Right forelimb (tissue), 1 donor: Measurements from ENCODE around the gene CDK12.
"Not testable (repeated sequence)": the region's sequence is repeated elsewhere in the genome, so short reads cannot be mapped to it uniquely, and the experiment has no call there.

Experiments used
- DNase-seq: peaks from one replicate; pipeline ENCODE4 v3.0.0-alpha.2; 2018

CDK12 gene

GRCh38 chr17:39508987-39509386, 47.7 kb downstream of the CDK12 start:
- DNase-seq: no peak

- DNase-seq: no peak
Measured at GRCh38 chr17:39513309-39513708, 52.0 kb downstream of the CDK12 start.

DNA sequence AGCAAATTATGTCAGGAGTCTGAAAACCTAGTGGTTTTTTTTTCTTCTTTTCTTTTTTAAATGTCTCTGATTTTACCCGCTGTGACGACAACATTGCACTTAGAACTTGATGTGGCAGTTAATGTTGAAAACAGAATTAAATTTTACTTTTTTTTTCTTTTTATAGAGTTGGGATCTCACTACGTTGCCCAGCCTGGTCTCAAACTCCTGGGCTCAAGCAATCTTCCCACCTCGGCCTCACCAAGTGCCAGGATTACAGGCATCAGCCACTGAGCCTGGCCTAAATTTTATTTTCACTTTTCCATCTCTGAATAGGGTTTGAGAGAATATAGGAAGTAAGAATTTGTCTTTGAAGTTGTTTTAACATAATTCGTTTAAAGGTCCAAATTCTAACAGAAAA, 52.6 kb downstream of the CDK12 start:
- DNase-seq: no peak

DNA sequence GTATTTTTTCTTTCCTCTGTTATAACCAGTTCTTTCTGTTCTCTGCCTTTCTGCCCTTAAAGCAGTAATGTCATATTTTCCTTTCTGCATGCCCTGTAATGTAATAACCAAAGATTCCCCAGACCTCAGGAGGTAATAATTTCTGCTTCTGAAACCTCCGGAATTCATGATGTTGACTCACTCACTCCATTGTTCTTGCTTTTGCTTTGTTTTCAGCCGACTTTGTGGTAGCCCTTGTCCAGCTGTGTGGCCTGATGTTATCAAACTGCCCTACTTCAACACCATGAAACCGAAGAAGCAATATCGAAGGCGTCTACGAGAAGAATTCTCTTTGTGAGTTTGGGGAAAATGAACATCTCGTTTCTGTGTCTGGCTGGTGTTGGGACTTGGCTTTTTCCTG, 55.9 kb downstream of the CDK12 start:
- no peak for DNase-seq

DNA sequence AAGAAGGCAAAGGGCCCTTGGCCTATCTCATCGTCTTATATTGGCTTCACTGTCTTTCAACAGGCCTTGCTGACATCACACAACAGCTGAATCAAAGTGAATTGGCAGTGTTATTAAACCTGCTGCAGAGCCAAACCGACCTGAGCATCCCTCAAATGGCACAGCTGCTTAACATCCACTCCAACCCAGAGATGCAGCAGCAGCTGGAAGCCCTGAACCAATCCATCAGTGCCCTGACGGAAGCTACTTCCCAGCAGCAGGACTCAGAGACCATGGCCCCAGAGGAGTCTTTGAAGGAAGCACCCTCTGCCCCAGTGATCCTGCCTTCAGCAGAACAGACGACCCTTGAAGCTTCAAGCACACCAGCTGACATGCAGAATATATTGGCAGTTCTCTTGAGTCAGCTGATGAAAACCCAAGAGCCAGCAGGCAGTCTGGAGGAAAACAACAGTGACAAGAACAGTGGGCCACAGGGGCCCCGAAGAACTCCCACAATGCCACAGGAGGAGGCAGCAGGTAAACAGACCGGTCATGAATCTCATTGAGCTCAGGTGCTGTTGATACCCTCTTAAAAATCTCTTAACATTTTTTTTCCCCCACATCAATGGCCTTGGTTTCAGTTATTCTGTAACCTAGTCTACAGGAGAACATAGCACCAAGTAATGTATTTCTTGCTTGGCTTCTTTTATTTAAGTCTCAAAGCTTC, 64.7 kb downstream of the CDK12 start:
- DNase-seq: no peak

- no peak for DNase-seq
Measured at GRCh38 chr17:39527220-39527813, 66.0 kb downstream of the CDK12 start.

GRCh38 chr17:39529455-39529854, 68.2 kb downstream of the CDK12 start:
- DNase-seq: no peak

GRCh38 chr17:39530513-39530912, 69.2 kb downstream of the CDK12 start:
- DNase-seq: no peak

DNA sequence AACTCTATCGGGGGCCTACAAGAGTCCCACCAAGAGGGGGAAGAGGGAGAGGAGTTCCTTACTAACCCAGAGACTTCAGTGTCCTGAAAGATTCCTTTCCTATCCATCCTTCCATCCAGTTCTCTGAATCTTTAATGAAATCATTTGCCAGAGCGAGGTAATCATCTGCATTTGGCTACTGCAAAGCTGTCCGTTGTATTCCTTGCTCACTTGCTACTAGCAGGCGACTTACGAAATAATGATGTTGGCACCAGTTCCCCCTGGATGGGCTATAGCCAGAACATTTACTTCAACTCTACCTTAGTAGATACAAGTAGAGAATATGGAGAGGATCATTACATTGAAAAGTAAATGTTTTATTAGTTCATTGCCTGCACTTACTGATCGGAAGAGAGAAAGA, 70.0 kb downstream of the CDK12 start:
- DNase-seq: no peak

GRCh38 chr17:39533891-39534290, 72.6 kb downstream of the CDK12 start:
- DNase-seq: no peak

- DNase-seq: no peak
Measured at GRCh38 chr17:39534768-39535405, 73.6 kb downstream of the CDK12 start.

DNA sequence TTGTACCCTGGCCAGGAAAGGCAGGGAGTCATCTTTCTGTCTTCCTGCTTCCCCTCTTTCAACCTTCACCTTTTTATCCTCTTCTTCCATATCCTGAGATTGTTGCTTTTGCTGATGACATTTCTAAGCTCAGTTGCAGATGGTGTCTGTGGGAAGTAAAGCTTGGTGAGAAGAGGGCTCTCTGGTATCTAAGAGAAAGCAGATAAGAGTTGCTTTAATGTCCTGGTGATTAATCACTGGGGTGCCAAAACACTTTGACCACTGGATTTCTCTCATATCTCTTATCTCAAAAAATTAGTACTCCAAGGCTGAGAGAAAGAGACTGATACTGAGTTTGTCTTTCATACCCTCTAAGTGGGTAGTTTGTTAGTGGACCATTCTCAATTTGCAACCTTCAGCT, 75.2 kb downstream of the CDK12 start:
- DNase-seq: no peak

GRCh38 chr17:39537364-39537763, 76.1 kb downstream of the CDK12 start:
- not testable (repeated sequence) for DNase-seq

- no peak for DNase-seq
Measured at GRCh38 chr17:39538866-39539265, 77.6 kb downstream of the CDK12 start.

DNA sequence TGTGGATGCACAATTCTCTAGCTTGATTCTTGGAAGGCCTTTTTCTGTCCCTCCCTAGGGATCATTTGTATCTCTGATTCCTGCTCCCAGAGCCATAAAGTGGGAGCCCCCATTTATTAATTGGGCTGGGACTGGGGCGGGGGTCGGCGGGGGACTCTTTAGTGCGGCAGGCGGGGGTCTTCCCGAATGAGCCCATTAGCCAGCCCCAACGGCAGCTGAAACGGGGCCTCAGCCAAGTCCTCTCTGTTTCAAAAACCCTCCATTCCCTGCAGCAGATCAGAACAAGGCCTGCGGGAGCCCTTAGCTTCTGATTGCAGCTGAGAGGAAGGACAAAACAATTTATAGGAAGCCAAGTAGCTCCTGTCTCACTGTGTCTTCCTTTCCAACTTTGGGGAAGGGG, 79.3 kb downstream of the CDK12 start:
- DNase-seq: no peak

- no peak for DNase-seq
Measured at GRCh38 chr17:39541652-39542051, 80.4 kb downstream of the CDK12 start.

DNA sequence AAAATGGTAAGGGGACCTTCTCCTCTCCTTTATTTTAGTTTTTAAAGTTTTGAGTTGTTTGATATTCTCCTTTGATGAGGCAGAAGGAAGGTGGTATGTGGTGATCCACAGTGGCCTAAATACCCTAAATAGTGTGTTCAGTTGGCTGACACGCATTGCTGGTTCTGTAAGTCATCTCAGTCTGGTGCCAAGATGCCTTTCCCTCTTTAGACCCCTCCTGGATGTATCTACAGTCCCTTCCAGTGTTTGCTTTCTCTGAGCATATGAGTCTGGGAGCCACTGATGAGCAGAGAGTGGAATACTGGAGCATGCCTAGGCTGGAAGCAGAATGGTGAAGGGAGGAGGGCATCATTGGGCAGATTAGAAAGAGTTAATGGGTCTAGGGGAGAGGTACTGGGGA, 81.9 kb downstream of the CDK12 start:
- no peak for DNase-seq

- no peak for DNase-seq
Measured at GRCh38 chr17:39543664-39544063, 82.4 kb downstream of the CDK12 start.

DNA sequence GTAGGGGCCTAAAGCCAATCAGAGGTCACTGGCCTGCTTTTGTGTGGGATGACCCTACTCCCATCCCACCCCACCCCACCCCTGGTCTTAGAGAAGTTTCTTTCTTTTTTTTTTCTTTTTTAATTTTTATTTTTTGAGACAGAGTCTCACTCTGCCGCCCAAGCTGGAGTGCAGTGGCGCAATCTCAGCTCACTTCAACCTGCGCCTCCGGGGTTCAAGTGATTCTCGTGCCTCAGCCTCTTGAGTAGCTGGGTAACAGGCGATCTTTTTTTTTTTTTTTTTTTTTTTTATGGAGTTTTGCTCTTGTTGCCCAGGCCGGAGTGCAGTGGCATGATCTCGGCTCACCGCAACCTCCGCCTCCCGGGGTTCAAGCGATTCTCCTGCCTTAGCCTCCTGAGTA, 83.1 kb downstream of the CDK12 start:
- not testable (repeated sequence) for DNase-seq

GRCh38 chr17:39547713-39548478, 86.6 kb downstream of the CDK12 start:
- peak; percentile 83 for DNase-seq

GRCh38 chr17:39548494-39549225, 87.4 kb downstream of the CDK12 start:
- DNase-seq: no peak

DNA sequence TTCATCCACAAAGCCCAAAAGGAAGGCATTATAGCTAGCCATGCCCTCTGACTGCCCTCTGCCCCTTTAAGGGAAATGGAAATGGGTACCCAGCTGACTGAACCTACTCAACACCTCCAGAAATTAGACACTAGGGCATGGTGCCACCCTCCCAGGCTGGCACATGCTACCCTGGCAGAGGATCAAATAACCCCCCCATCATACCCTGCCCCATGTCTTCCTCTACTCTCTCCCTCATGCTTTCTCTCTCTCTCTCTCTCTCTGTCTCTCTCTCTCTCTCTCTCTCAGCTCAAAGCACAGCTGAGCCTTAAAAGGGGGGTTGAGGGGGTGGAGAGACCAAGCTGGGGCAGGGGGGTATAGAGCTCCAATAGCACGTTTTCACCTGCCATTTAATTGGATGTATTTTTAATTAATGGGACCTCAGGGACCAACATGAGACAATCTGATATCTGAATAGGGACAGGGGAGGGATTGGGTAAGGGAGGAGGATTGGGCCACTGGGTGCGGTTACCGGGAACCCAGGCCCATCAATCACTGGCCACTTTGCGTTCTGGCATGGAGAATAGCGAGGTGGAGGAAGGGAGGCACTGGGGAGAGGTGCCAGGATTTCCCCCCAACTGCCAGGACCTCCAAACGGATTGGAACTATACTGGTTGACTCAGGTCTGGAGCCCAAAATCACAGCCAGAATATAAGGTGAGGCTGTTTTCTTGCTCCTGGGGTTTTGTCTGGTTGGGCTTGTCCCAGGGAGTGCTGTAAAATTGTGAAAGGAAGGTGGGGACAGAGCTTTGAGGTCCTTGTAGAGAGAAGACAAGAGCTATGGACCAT, 88.7 kb downstream of the CDK12 start:
- no peak for DNase-seq
